GM18505 (cell line): ENCODE data around the gene GNA14.
"Not testable (repeated sequence)": the region's sequence is repeated elsewhere in the genome, so short reads cannot be mapped to it uniquely, and the experiment has no call there.

Experiments
- ATAC-seq: cut with Tn5 transposase; IDR thresholded peaks from one replicate; pipeline ENCODE4 v1.9.1; 2021; ENCODE audit not compliant: unreplicated experiment
- POLR2A ChIP-seq: IDR thresholded peaks from 4 replicates; pipeline ENCODE4 v1.6.1; 2011; ENCODE audit warnings: borderline replicate concordance; ENCODE audit not compliant: insufficient read depth, insufficient read length; ENCODE audit errors: extremely low read depth

Gene GNA14

DNA sequence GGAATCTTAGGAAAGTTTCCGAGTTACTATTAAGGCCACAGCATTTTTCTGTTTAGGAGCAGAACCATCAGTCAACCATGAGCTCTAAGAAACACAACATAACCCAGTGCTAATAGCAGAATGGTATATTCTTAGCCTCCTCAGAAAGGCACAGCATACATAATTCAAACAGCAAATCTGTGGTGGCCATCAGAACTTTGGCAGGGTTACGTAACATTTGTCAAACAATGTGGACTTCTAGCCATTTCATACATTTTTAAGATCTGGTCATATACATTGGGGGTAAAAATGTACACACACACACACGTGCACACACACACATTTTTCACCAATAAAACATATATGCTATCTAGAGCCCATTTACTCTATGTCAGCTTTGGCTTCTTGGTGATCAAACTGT lies 225.2 kb downstream of the GNA14 start:
- no peak for ATAC-seq
- no peak for TF ChIP-seq POLR2A

DNA sequence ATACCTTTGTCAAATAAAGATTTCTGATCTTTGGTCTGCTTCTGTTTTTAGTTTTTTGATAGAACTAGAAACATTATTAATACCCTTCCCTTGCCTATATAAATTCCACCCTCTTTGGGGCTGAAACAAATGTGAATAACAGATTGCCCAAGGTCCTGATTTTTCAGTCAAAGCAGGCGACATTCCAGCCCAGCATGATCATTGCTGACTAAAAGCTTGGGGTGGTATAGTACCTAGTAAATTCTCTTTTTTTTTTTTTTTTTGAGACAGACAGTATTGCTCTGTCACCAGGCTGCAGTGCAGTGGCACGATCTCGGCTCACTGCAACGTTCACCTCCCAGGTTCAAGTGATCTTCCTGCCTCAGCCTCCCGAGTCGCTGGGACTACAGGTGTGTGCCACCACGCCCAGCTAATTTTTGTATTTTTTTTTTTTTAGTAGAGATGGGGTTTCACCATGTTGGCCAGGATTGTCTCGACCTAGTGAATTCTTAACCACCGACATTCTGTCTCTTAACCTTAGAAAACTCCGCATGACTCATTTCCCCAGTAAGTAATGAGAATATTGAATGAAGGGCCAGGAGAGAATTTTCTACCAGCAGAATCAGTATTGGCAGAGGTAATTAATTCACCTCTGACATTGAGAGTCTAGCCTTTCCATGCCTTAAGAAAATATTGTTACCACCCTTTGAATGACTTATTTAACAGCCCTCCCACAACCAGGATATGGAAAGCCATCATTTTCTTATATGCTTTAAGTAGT lies 226.4 kb downstream of the GNA14 start:
- ATAC-seq, result no peak
- TF ChIP-seq POLR2A, result no peak

DNA sequence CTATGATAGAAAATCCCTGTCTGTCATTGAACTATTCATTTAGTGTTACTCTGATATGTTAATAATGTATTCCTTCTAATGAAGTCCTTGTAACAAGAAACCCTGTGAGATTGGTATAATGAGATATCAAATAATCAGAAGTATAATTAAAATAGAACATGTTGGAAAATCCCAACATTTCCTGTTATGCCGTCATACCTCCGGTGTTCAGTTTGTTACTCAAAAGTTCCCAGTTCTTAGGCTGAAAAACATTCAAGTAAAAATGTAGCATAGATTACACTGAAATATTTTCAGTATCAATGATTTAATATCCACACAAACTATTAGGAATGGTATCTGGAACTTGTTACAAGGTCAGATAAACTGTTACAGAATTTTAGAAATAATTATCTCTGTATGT lies 227.5 kb downstream of the GNA14 start:
- no peak for ATAC-seq
- no peak for TF ChIP-seq POLR2A

- no peak for ATAC-seq
- no peak for TF ChIP-seq POLR2A
Measured at GRCh38 chr9:77418226-77418625, 229.9 kb downstream of the GNA14 start.

DNA sequence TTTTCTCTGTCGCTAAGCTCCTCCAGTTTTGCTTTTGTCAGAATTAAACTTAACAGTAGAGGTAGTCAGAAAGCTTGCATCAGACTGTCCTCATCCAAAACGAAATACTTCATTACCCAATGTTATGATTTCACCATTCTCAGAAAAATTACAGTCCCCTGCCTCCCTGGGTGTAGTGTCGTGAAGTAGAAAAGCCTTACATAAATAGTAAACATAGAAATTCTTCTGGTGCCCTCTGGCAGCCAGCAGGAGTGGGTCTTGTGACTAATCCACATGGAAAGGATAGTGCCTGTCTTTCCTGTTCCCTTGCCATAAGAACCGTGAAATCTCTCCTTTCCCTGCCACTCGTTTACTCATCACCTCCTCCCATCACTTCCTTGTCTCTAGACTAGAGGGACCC lies 230.6 kb downstream of the GNA14 start:
- TF ChIP-seq POLR2A, result no peak
- no peak for ATAC-seq

GRCh38 chr9:77408521-77408920 lies 239.6 kb downstream of the GNA14 start:
- not testable (repeated sequence) for ATAC-seq

DNA sequence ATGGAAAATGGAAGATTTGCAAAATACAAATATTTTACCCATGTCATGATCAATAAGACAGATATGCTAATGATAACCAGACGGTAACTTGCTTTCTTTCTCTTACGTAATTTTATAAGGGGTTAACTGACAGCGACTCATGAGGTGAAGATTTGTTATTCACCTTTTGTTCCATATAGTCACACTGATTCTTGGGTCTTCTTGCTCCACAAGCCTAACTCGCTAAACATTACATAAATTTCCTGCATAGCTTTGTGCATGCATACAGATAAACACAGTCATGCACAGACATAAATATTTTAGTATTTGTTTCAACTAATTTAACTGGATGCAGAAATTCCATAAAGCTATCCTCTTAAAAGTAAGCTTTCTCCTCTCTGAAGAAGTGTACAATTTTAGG lies 244.9 kb downstream of the GNA14 start:
- ATAC-seq, result no peak
- no peak for TF ChIP-seq POLR2A

DNA sequence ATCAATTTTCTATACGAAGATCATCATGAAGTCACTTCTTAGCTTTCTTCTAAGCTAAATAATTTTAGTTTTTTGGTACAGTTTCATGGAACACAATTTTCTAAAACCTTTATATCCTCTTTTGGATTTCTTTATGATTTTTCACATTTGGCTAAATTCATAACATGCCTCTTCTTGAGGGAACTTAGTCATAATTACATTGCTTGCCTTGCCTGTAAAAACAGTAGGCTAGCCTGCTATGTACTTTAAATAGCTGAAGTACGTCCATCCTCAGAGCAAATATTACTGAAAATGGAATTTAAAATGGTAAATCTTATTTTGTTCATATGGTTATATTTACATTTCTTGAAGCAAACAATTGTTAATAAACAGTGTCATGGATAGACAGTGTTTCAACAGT lies 245.8 kb downstream of the GNA14 start:
- no peak for TF ChIP-seq POLR2A
- no peak for ATAC-seq

GRCh38 chr9:77399964-77400363 lies 248.2 kb downstream of the GNA14 start:
- no peak for TF ChIP-seq POLR2A
- no peak for ATAC-seq

DNA sequence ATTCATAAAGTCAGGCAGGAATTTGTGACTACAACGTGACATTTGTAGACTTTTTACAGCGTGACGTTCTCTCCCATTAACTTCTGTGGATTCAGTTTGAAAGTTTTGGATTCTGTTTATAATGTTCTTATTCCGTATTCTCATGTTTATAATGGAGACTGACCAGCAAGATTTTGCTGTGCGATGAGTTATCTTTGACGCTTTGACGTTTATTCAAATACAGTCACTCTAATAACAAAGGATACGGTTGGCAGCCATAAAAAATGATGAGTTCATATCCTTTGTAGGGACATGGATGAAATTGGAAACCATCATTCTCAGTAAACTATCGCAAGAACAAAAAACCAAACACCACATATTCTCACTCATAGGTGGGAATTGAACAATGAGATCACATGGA lies 249.5 kb downstream of the GNA14 start:
- not testable (repeated sequence) for ATAC-seq

GRCh38 chr9:77392328-77392727 lies 255.8 kb downstream of the GNA14 start:
- no peak for TF ChIP-seq POLR2A
- no peak for ATAC-seq

DNA sequence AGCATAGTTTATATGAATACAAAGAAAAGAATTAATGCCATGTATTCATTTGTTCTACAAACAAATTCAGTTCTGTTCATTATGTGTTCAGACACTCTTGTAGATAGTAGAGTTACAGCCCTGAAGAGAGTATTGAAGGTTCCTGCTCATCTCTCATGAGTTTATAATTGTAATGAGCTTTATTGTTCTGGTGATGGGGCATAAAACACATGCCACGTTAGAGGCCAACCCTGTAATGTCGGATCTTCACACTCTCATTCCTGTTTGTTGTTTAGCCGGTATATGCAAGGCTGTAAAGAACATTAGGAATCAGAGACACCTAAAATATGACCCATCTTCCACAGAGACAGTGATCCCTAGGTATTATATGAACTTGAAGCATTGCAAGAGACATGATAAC lies 256.3 kb downstream of the GNA14 start:
- no peak for ATAC-seq
- TF ChIP-seq POLR2A, result no peak

DNA sequence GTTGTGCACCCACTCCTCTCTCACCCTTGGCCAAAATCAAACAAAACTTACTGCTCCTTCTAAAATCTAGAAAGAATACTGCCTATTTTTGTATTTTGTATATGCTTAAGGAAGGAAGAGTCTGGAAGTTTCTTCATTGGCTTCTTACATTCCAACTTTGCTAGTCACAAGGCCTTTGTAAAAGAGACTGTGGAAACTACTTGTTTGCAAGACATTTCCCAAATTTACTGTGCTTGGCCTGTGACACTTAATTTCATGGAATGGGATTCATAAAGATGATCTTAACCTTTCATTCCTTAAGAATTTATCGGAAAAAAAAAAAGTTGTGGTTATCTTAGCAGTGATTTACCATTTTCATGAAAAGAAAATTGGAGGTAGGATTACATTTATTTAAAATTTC lies 261.9 kb downstream of the GNA14 start:
- ATAC-seq, result no peak
- TF ChIP-seq POLR2A, result no peak

GRCh38 chr9:77384406-77384805 lies 263.7 kb downstream of the GNA14 start:
- ATAC-seq, result no peak
- no peak for TF ChIP-seq POLR2A

DNA sequence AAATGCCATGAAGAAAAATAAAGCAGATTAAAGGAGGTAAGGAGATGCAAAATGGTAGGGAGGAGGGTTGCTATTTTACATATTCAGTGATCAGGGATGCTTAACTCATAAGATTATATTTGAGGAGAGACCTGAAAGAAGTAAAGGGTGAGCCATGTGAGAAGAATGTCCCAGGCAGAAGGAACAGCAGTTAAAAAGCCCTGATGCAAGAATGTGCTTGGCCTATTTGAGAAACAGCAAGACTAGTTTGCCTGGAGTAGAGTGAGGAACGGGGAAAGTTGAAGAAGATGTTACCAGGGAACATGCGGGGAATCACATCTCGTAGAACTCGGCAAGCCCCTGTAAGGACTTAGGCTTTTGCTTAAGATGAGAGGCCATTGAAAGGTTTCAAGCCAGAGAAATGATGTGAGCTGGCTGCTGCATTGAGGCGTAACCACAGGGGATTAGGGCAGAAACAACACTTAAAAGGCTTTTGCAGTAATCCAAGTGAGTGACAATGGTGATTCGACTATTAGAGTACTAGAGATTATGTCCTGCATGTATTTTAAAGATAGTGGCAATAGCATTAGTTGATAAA lies 272.1 kb downstream of the GNA14 start:
- ATAC-seq, result no peak
- TF ChIP-seq POLR2A, result no peak

- no peak for ATAC-seq
- no peak for TF ChIP-seq POLR2A
Measured at GRCh38 chr9:77374266-77374665, 273.9 kb downstream of the GNA14 start.
